Hippocampal formation (tissue), 2 donors: Measurements from ENCODE around the gene GDI2.

Source experiments
- DNase-seq, 2 donors: peaks; one replicate each; lab custom pipeline; 2025; lab: John Stamatoyannopoulos, UW

GDI2 gene

DNA sequence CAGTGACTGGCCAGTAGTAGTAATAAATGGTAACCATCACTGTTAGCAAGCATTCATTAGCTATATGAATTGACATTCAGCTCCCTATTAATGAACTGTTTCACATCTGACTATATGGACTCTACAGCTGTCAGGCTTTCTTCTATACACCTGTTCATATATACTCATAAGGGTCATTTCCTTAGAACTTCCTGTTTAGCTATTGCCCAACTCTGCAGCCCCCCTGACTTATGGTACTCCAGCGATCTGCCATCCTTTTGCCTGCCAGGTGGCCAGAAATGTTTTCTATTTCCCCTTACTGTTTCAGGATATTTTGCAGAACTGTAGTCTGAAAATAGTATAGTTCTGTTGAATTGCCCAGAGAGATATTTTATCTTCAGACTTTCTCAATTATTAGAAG is 72.0 kb downstream of the GDI2 start:
- DNase-seq: no peak

DNA sequence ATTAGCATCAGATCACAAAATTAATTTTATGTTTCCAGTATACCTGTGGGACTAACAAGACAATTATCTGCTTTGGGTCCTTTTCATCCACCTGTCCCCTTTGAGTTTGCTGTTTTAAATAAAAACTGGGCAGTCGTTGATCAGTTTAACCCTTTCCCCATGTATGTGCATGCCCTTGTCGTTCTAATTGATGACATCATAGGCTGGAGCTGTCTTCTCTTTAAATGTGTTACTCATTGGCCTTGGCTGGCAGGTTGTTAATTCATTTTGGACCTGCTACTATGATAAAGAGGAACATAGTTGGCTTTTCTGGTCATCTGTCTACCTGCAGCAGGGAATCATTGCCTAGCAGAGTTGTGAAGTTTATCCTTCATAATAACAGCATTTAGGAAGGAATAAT is 74.8 kb downstream of the GDI2 start:
- DNase-seq: no peak

DNA sequence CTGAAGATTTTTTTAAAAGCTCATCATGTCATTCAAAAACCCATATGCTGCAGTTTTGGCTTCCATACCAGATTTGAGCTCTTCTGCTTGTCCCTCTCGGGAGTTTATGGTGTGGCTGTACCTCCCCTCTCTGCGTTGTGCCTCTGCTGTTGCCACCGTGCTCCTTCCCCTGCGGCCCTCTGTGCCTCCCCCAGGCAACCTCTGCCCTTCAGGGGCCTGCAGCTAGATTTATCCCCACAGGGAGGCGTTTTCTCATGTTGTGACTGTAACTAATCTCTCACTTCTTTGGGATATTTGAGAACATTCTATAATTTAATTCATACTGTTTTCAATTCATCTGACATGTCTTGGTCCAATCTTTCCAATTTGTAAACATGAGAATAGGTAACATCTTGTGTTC is 75.9 kb downstream of the GDI2 start:
- no peak for DNase-seq

DNA sequence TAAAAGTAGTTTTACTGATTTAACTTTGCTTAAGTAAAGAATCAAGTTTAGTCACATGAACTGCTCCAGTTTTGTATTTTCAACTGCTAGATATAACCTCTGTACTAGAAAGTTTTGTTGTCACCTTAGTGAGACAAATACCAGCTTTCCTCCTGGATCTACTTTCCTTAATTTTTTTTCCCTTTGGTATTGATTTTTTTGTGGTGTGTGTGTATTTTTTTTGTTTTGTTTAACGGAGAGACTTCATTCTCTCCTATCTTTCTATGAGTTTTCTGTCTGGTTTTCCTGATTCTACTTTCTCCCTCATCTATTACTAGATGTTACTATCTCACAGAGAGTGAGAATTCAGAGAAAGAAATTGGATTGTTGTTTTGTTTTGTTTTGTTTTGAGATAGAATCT is 76.6 kb downstream of the GDI2 start:
- DNase-seq: no peak

DNA sequence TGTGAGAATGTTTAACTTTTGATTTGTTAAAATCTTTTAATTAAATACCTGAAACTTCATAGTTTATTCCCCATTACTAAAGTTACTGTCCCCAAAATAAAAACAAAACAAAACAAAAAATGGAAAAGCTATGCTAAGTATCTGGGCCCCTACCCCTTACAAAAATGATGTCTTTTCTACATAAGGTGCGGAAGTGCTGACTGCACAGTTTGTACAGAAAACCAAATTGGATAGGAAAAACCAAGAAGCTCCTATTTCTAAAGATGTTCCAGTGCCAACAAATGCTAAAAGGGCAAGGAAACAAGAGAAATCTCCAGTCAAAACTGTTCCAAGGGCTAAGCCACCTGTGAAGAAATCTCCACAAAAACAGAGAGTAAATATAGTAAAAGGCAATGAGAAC is 78.1 kb downstream of the GDI2 start:
- DNase-seq: no peak

DNA sequence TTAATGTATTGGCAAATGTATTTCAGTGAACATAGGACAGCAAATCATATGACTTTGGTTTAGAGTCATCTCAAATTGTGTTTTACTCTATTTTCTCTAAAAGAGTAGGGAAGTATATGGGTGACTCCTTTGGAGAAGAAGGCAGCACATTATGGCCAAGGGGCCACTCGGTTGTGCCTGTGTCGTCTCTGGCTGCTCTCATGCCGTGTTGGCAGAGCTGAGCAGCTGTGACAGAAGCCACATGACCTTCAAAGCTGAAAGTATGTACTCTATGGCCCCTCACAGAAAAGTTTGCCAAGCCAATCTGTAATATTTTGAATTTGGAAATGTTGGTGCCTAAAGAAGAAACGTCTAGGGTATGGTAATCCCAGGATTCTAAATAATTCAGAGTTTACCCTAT is 81.1 kb downstream of the GDI2 start:
- no peak for DNase-seq

DNA sequence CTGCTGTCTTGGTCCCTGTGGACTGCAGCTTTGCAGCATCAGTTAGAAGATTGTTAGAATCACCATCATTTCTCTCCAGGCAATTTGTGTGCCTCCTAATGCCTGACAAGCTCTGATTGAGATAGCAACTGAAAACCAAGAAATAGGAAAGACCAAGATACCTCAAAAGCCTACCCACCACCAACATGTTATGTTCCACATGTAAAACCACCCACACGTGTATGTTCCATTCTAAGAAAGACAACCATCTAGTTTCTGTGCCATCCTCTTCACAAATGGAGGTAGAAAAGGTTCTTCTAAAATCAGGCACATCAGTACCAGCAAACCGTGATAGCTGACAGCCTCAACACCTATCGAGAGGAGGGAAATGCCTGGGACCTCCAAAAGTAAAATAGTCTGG is 81.7 kb downstream of the GDI2 start:
- DNase-seq: no peak

DNA sequence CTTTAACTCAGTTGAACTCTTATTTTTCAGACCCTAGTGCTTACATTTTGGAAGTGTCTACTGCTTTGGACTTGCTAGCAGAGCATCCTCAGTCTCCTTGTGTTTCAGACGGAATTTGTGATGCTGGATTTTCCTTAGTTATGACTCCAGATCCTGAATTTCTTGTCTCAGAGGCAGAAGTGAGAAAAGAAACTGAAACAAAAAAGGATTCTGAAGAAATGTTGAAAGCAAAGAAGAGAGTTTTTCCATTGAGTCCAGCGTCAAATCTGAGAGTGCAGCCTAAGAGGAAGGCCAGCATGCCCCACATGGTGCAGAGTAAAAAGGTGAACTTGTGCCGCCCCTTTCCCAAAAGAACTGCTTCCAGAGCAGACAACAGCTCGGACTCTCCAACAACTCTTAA is 82.5 kb downstream of the GDI2 start:
- DNase-seq: no peak

DNA sequence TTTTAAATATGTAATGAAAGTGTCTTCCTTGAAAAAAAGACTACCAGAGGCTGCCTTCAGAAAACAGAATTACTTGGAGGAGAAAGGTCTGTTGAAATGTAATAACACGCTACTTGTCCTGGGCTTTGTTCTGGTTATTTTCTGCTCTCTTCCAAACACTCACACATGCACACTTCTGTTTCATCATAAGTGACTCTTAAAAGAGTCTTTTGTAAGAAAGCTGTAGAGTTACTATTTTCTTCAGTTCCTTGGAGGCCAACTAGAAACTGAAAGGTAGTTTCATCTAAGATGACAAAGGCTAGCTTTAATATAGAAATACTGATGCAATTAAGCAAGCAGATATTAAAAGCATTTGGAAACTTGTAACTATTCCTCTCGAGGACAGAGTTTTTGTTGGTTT is 89.5 kb downstream of the GDI2 start:
- no peak for DNase-seq

DNA sequence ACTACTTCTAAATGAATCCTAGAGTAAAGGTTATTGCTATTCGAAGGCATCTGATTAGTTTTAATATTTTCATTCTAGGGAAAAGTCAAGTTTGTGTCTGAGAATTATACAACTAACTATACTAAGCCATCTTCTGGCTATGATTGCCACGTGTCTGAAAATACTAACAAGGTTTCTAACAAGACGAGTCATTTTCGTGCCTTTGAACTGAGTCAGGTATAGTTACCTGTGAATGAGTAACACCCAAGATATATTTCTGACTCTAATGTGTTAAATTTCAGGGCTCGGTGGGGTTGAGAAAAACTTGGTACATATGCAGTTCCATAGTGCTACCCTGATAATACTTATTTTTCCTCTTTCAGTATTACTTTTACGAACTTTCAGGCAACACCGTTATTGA is 93.1 kb downstream of the GDI2 start:
- no peak for DNase-seq

DNA sequence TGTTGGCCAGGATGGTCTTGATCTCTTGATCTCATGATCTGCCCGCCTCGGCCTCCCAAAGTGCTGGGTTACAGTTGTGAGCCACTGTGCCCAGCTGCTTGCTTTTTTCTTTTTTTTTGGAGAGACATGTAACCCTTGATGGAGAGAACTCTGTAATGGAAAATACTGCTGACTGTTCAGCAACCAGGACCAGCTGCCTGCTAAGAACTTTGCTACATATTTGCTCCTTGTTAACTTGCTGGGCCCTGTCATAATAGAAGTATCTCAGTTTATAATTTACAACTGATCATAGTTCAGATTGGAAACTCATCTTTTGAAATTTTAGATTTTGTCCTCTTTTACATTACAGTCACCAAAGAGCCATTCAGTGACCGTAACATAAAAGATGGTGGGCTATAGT is 93.7 kb downstream of the GDI2 start:
- no peak for DNase-seq
